Mesenchymal stem cell (in vitro differentiated cells and primary cell): ENCODE measurements around the gene NUDT1.

Experiments
- DNase-seq: peaks from one replicate; pipeline ENCODE4 v3.0.0-alpha.2; 2013
- H2AFZ ChIP-seq: one replicate; pipeline ENCODE4 v1.6.1; 2013; ENCODE audit warnings: low read depth, mild to moderate bottlenecking, control low read depth, inconsistent platforms, low read length, moderate library complexity
- H2AK5ac ChIP-seq: 2 replicates; pipeline ENCODE4 v1.6.1; 2013; ENCODE audit warnings: low read length, moderate library complexity, mild to moderate bottlenecking, inconsistent platforms; ENCODE audit not compliant: severe bottlenecking
- H2BK120ac ChIP-seq: one replicate; pipeline ENCODE4 v1.6.1; 2013; ENCODE audit warnings: low read depth, mild to moderate bottlenecking, inconsistent platforms, low read length, moderate library complexity
- H2BK12ac ChIP-seq, 2 experiments: one replicate each; pipeline ENCODE4 v1.6.1; 2013; ENCODE audit warnings: inconsistent platforms in 2 of 2, low read length in 2 of 2, mild to moderate bottlenecking in 2 of 2, moderate library complexity in 2 of 2, control low read depth in 1 of 2
- H2BK15ac ChIP-seq: one replicate; pipeline ENCODE4 v1.6.1; 2013; ENCODE audit warnings: mild to moderate bottlenecking, low read depth, inconsistent platforms; ENCODE audit not compliant: poor library complexity, severe bottlenecking
- H2BK5ac ChIP-seq: 2 replicates; pipeline ENCODE4 v1.6.1; 2013; ENCODE audit warnings: low read depth, mild to moderate bottlenecking, low read length, control low read depth, inconsistent platforms; ENCODE audit not compliant: poor library complexity, severe bottlenecking
- H3K14ac ChIP-seq, 2 experiments: one replicate each; pipeline ENCODE4 v1.6.1; 2013; ENCODE audit warnings: inconsistent platforms in 2 of 2, low read length in 2 of 2, control low read depth in 1 of 2, mild to moderate bottlenecking in 1 of 2, moderate library complexity in 1 of 2
- H3K18ac ChIP-seq, 2 experiments: one replicate each; pipeline ENCODE4 v1.6.1; 2013; ENCODE audit warnings: inconsistent platforms in 2 of 2, low read length in 2 of 2, control low read depth in 1 of 2, low read depth in 1 of 2, mild to moderate bottlenecking in 1 of 2
- H3K23ac ChIP-seq, 2 experiments: one replicate each; pipeline ENCODE4 v1.6.1; 2013; ENCODE audit warnings: inconsistent platforms in 2 of 2, low read length in 2 of 2, mild to moderate bottlenecking in 2 of 2, moderate library complexity in 2 of 2, control low read depth in 1 of 2
- H3K27ac ChIP-seq: 2 replicates; pipeline ENCODE4 v1.5.1; 2013; ENCODE audit warnings: mild to moderate bottlenecking, moderate library complexity, low read length, control low read depth, inconsistent platforms; ENCODE audit not compliant: poor library complexity, severe bottlenecking
- H3K27me3 ChIP-seq, 2 experiments: 2 replicates each; pipeline versions ENCODE4 v1.6.1 to v1.7.0; 2013; ENCODE audit warnings: low read length in 2 of 2, mild to moderate bottlenecking in 2 of 2, moderate library complexity in 2 of 2, control low read depth in 1 of 2, inconsistent platforms in 1 of 2; ENCODE audit not compliant: control insufficient read depth in 1 of 2, insufficient read depth in 1 of 2
- H3K36me3 ChIP-seq, 2 experiments: 2 replicates each; pipeline versions ENCODE4 v1.6.1 to v1.7.0; 2013; ENCODE audit warnings: low read length in 2 of 2, control low read depth in 1 of 2, inconsistent platforms in 1 of 2, low read depth in 1 of 2, mild to moderate bottlenecking in 1 of 2; ENCODE audit not compliant: insufficient read depth in 2 of 2, control insufficient read depth in 1 of 2
- H3K4ac ChIP-seq, 2 experiments: one replicate each; pipeline ENCODE4 v1.6.1; 2013; ENCODE audit warnings: inconsistent platforms in 2 of 2, low read length in 2 of 2, mild to moderate bottlenecking in 2 of 2, moderate library complexity in 2 of 2, control low read depth in 1 of 2, low read depth in 1 of 2
- H3K4me1 ChIP-seq: 2 replicates; pipeline ENCODE4 v1.6.1; 2013; ENCODE audit warnings: low read depth, low read length, control low read depth; ENCODE audit not compliant: control insufficient read depth, insufficient read depth
- H3K4me2 ChIP-seq: 2 replicates; pipeline ENCODE4 v1.6.1; 2013; ENCODE audit warnings: low read length, mild to moderate bottlenecking, inconsistent platforms; ENCODE audit not compliant: poor library complexity, severe bottlenecking
- H3K4me3 ChIP-seq, 2 experiments: 2 replicates each; pipeline versions ENCODE4 v1.5.1 to v1.7.0; 2013; ENCODE audit warnings: low read length in 2 of 2, mild to moderate bottlenecking in 2 of 2, control low read depth in 1 of 2, low read depth in 1 of 2; ENCODE audit not compliant: insufficient read depth in 1 of 2
- H3K79me1 ChIP-seq: replicated peaks from 2 replicates; pipeline ENCODE4 v1.6.1; 2013; ENCODE audit warnings: mild to moderate bottlenecking, control low read depth, low read length, inconsistent platforms; ENCODE audit not compliant: poor library complexity, severe bottlenecking
- H3K9ac ChIP-seq: 2 replicates; pipeline ENCODE4 v1.7.0; 2013; ENCODE audit warnings: mild to moderate bottlenecking, low read length, moderate library complexity
- H3K9me3 ChIP-seq: 2 replicates; pipeline ENCODE4 v1.7.0; 2013; ENCODE audit warnings: mild to moderate bottlenecking, low read length; ENCODE audit not compliant: control insufficient read depth
- H4K8ac ChIP-seq: one replicate; pipeline ENCODE4 v1.6.1; 2013; ENCODE audit warnings: inconsistent platforms, mild to moderate bottlenecking, low read length, moderate library complexity
- H4K91ac ChIP-seq: one replicate; pipeline ENCODE4 v1.6.1; 2013; ENCODE audit warnings: mild to moderate bottlenecking, low read length, inconsistent platforms
- WGBS: methylation state at CpG from one replicate; pipeline ENCODE4 v1.1.7; 2013; ENCODE audit warnings: mixed read lengths; 5-methylcytosine and 5-hydroxymethylcytosine counted together

The NUDT1 gene

DNA sequence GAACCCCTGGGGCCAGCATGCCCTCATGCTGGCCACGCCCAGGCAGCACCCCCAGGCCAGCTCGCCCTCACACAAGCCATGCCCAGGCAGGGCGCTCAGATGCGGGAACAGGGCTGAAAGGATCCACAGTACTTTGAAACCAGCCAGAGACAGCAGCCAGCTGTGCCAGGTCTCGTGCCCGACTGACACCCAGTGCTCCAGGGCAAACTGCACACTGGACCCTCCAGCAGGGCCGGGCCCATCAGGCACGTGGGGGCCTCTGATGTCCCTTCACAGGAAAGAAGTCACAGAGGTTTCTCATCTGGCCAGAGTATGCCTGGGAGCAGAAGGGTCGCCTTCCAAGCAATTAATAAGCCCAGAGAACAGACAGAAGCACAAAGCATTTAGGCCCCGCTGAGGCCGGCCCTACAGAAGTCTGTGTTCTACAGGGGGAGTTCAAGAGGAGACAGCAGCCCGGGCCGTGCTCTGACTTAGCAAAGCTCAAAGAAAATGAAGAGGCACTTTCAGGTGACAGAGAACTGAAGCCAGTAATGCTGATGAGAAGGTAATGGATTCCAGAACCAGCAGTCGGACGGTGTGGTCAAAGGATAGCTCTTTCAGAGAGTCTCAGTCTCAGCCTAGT, 30.7 kb upstream of the NUDT1 start:
- no peak overlapping the region for H4K8ac ChIP-seq
- no peaks in the 10 kb centered on the region for H3K27me3 ChIP-seq
- H4K91ac ChIP-seq: no peak overlapping the region
- no peak overlapping the region for H3K4ac ChIP-seq
- H2BK12ac ChIP-seq: no peak overlapping the region
- H3K23ac ChIP-seq: no peak overlapping the region
- H3K9ac ChIP-seq: no peak overlapping the region
- no peak overlapping the region for H3K27ac ChIP-seq
- peaks cover 9% of the 10 kb centered on the region for H3K4me1 ChIP-seq
- peaks cover 24% of the 10 kb centered on the region for H3K79me1 ChIP-seq
- H3K14ac ChIP-seq: no peak overlapping the region
- H2BK15ac ChIP-seq: no peak overlapping the region
- no peak overlapping the region for H2BK5ac ChIP-seq
- H3K4me2 ChIP-seq: no peak overlapping the region
- H3K9me3 ChIP-seq: no peaks in the 10 kb centered on the region
- H3K36me3 ChIP-seq: peaks cover 62 to 75% of the 10 kb centered on the region in 2 experiments
- DNase-seq: no peak
- no peak overlapping the region for H2BK120ac ChIP-seq
- no peak overlapping the region for H2AFZ ChIP-seq
- H2AK5ac ChIP-seq: no peak overlapping the region
- H3K18ac ChIP-seq: no peak overlapping the region
- H3K4me3 ChIP-seq: no peak overlapping the region
- WGBS: 93% methylated on average over 15 of the region's 15 CpGs

DNA sequence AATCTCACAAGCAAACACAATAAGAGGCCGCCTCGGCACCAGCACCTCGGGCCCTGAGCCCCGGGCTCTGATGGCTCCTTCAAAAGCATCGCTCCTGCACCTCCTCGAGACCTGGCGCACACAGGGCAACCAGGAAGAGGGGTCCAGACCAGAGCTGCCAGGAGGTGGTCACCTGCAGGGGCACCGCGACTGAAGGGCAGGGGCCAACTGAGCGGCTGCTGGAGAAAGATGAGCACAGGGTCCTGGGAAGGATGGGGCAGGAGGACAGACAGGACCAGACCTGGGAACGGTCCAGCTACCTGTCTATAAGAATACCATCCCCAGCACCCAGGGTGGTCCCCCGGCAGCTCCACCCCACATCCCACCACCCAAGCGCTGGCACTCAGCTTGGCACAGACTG, 30.1 kb upstream of the NUDT1 start:
- no peak overlapping the region for H3K4me2 ChIP-seq
- H3K9me3 ChIP-seq: no peaks in the 10 kb centered on the region
- H3K79me1 ChIP-seq: peaks cover 24% of the 10 kb centered on the region
- H3K18ac ChIP-seq: no peak overlapping the region
- no peak overlapping the region for H2BK120ac ChIP-seq
- no peak overlapping the region for H4K8ac ChIP-seq
- no peak overlapping the region for H3K23ac ChIP-seq
- peaks cover 9% of the 10 kb centered on the region for H3K4me1 ChIP-seq
- no peak overlapping the region for H2AK5ac ChIP-seq
- H3K27me3 ChIP-seq: no peaks in the 10 kb centered on the region
- H3K36me3 ChIP-seq: peaks cover 65 to 81% of the 10 kb centered on the region in 2 experiments
- no peak overlapping the region for H3K9ac ChIP-seq
- H3K4me3 ChIP-seq: no peak overlapping the region
- no peak for DNase-seq
- no peak overlapping the region for H2BK15ac ChIP-seq
- H3K4ac ChIP-seq: no peak overlapping the region
- H3K14ac ChIP-seq: no peak overlapping the region
- WGBS: 97% methylated on average over 13 of the region's 13 CpGs
- H2AFZ ChIP-seq: no peak overlapping the region
- no peak overlapping the region for H2BK5ac ChIP-seq
- no peak overlapping the region for H3K27ac ChIP-seq
- H2BK12ac ChIP-seq: no peak overlapping the region
- H4K91ac ChIP-seq: no peak overlapping the region

DNA sequence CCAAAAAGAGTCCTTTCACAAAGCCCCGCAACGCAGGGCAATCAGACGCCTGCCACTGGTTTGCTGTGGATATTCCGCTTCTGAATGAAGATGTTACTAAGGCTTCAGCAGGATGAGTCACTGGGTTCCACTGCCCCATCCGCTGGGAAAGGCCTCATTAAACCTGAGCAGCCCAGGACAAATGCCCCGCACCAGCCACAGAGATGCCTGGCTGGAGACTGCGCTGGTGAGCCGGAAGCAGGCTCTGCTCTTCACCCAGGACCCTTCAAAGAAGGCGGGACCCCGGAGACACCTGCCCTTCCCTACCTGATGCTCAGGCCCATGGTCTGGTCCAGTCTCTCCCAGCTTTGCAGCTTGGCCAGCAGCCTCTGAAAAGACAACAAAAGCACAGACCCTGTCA, 29.1 kb upstream of the NUDT1 start:
- WGBS: 94% methylated on average over 10 of the region's 10 CpGs

DNA sequence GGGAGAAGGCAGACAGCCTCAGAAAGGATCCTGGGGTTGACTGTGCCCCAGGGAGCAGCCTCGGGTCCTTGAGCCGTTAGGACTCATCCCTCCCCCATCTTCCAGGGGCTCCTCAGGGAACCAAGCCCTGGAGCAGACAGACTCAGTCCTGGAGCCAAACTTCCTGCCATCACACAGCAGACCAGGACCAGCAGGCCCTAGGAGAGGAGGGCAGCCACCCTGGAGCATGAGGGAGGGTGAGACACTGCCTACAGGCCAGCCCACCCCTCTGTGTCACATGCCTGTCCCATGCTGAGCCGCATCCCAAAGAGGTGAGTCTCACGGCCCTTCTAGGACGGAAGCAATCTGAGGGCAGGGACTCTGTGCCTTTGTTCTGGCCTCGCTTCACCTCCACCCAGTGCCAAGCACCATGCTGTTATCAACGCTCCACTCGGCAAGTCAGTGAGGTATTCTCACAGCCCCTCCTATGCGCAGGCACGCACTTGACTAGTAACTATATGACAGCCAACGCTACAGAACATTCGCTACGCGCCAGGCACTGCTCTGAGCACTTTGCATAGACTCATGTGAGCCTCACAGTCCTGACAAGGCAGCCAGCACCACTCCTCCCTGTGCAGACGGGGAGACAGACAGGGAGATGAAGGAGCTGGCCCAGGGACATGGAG, 28.3 kb upstream of the NUDT1 start:
- H3K9ac ChIP-seq: no peak overlapping the region
- no peak overlapping the region for H3K4me3 ChIP-seq
- H2BK12ac ChIP-seq: no peak overlapping the region
- no peak overlapping the region for H3K27ac ChIP-seq
- no peak overlapping the region for H2BK120ac ChIP-seq
- no peak for DNase-seq
- no peak overlapping the region for H4K91ac ChIP-seq
- peaks cover 59 to 84% of the 10 kb centered on the region in 2 experiments for H3K36me3 ChIP-seq
- no peak overlapping the region for H2AK5ac ChIP-seq
- no peak overlapping the region for H3K23ac ChIP-seq
- peaks cover 9% of the 10 kb centered on the region for H3K4me1 ChIP-seq
- no peak overlapping the region for H3K18ac ChIP-seq
- no peak overlapping the region for H3K4ac ChIP-seq
- H2BK5ac ChIP-seq: no peak overlapping the region
- no peak overlapping the region for H3K4me2 ChIP-seq
- H3K27me3 ChIP-seq: no peaks in the 10 kb centered on the region
- H3K14ac ChIP-seq: no peak overlapping the region
- H3K79me1 ChIP-seq: peaks cover 26% of the 10 kb centered on the region
- WGBS: 89% methylated on average over 15 of the region's 15 CpGs
- H2AFZ ChIP-seq: no peak overlapping the region
- H3K9me3 ChIP-seq: no peaks in the 10 kb centered on the region
- no peak overlapping the region for H4K8ac ChIP-seq
- H2BK15ac ChIP-seq: no peak overlapping the region

More for the DNA sequence above, 29.1 kb upstream of the NUDT1 start:
- H3K27ac ChIP-seq: no peak overlapping the region
- no peak overlapping the region for H4K91ac ChIP-seq
- no peak overlapping the region for H2AFZ ChIP-seq
- H3K14ac ChIP-seq: no peak overlapping the region
- no peak overlapping the region for H3K9ac ChIP-seq
- no peak overlapping the region for H4K8ac ChIP-seq
- H3K79me1 ChIP-seq: peaks cover 26% of the 10 kb centered on the region
- no peak overlapping the region for H3K4me2 ChIP-seq
- no peak for DNase-seq
- no peak overlapping the region for H3K4me3 ChIP-seq
- no peak overlapping the region for H2BK5ac ChIP-seq
- no peak overlapping the region for H2BK12ac ChIP-seq
- no peak overlapping the region for H3K23ac ChIP-seq
- no peak overlapping the region for H3K4ac ChIP-seq
- H3K36me3 ChIP-seq: peaks cover 66 to 82% of the 10 kb centered on the region in 2 experiments
- H3K4me1 ChIP-seq: peaks cover 9% of the 10 kb centered on the region
- no peak overlapping the region for H2AK5ac ChIP-seq
- H2BK15ac ChIP-seq: no peak overlapping the region
- no peak overlapping the region for H3K18ac ChIP-seq
- H3K27me3 ChIP-seq: no peaks in the 10 kb centered on the region
- H2BK120ac ChIP-seq: no peak overlapping the region
- H3K9me3 ChIP-seq: no peaks in the 10 kb centered on the region
